K562 (cell line): Measurements from ENCODE around the gene CAPZA1. TPM values are rescaled to one million over a fixed set of nuclear protein-coding genes. Genes with fewer than 3 reads are reported as not detected.

Experiments
- ATF7 ChIP-seq: fragments of 450-650 bp; IDR thresholded peaks from 2 replicates; pipeline ENCODE4 v1.7.1; 2014; ENCODE audit warnings: mild to moderate bottlenecking, moderate library complexity
- GATAD2A ChIP-seq: fragments of 450-650 bp; IDR thresholded peaks from 2 replicates; pipeline ENCODE4 v1.6.1; 2017
- HNRNPK ChIP-seq: fragments of 200-400 bp; formaldehyde crosslinking; IDR thresholded peaks from one replicate; pipeline ENCODE4 v1.6.1; 2018; ENCODE audit warnings: mild to moderate bottlenecking, low read depth, low read length; ENCODE audit not compliant: poor library complexity, severe bottlenecking
- MAFF ChIP-seq: IDR thresholded peaks from 2 replicates; pipeline ENCODE4 v1.6.1; 2012; ENCODE audit warnings: low read length, improper control_type of control experiment
- MCM7 ChIP-seq, 2 experiments: fragments of 450-650 bp; IDR thresholded peaks; 2 replicates each; pipeline ENCODE4 v1.6.1; 2016 to 2018
- POLR2AphosphoS5 ChIP-seq: IDR thresholded peaks from 2 replicates; pipeline ENCODE4 v1.6.1; 2011; ENCODE audit warnings: mild to moderate bottlenecking, low read depth, low read length, moderate library complexity; ENCODE audit not compliant: control insufficient read depth, insufficient read depth
- POU5F1 ChIP-seq: fragments of 150-350 bp; IDR thresholded peaks from 2 replicates; pipeline ENCODE4 v1.6.1; 2014; ENCODE audit warnings: borderline replicate concordance, low read length, low read depth, mild to moderate bottlenecking; ENCODE audit not compliant: partially characterized antibody
- PRMT5 ChIP-seq: sonication (generic); formaldehyde crosslinking; IDR thresholded peaks from 2 replicates; pipeline ENCODE4 v1.5.0; 2020; ENCODE audit warnings: missing genetic modification reagents
- SUPT5H ChIP-seq: fragments of 450-650 bp; IDR thresholded peaks from 2 replicates; pipeline ENCODE4 v1.6.1; 2016
- TAF7 ChIP-seq: fragments of 450-650 bp; IDR thresholded peaks from 2 replicates; pipeline ENCODE4 v1.6.1; 2016; ENCODE audit warnings: missing genetic modification characterization, missing compliant biosample characterization
- TCF7L2 ChIP-seq: fragments of 150-350 bp; IDR thresholded peaks from 2 replicates; pipeline ENCODE4 v1.6.1; 2016; ENCODE audit warnings: low read depth, mild to moderate bottlenecking, low read length, moderate library complexity
- TGIF2 ChIP-seq: sonication (generic); formaldehyde crosslinking; IDR thresholded peaks from 2 replicates; pipeline ENCODE4 v1.8.1; 2022; ENCODE audit warnings: mild to moderate bottlenecking, missing genetic modification reagents, moderate library complexity
- XRCC5 ChIP-seq: fragments of 200-400 bp; formaldehyde crosslinking; IDR thresholded peaks from 2 replicates; pipeline ENCODE4 v1.6.1; 2017; ENCODE audit warnings: low read depth, mild to moderate bottlenecking, low read length
- ZBTB7A ChIP-seq: IDR thresholded peaks from 2 replicates; pipeline ENCODE4 v1.6.1; 2011; ENCODE audit warnings: low read depth, mild to moderate bottlenecking, low read length, moderate library complexity, borderline replicate concordance; ENCODE audit not compliant: control insufficient read depth
- ZNF23 ChIP-seq: fragments of 250-450 bp; sonication (Bioruptor Pico); IDR thresholded peaks from 2 replicates; pipeline ENCODE4 v1.4.0; 2020; ENCODE audit warnings: mild to moderate bottlenecking
- ZNF24 ChIP-seq: fragments of 450-650 bp; IDR thresholded peaks from 2 replicates; pipeline ENCODE4 v1.6.1; 2016
- ZNF324 ChIP-seq: fragments of 250-450 bp; sonication (Bioruptor Pico); IDR thresholded peaks from 2 replicates; pipeline ENCODE4 v1.4.0; 2020; ENCODE audit warnings: mild to moderate bottlenecking
- ZSCAN32 ChIP-seq: fragments of 450-650 bp; formaldehyde crosslinking; IDR thresholded peaks from 2 replicates; pipeline ENCODE4 v1.4.0; 2020; ENCODE audit warnings: mild to moderate bottlenecking, moderate library complexity
- polyA plus RNA-seq, 8 experiments: library from polyadenylated mRNA; depleted of rRNA in 4 of 8; stranded (reverse) in 5 of 8; unstranded in 3 of 8; fragments of >200 nt; fragmentation: Nextera tagmentation in 2 of 8; fragmentation: Illumina TruSeq in 1 of 8; extraction: Ambion mirVana in 2 of 8; extraction: Trizol in 1 of 8; gene quantifications; 2 replicates each; pipeline versions ENCODE4 v1.2.1 to v1.2.3, GENCODE V29; 2011 to 2014; ENCODE audit warnings: inconsistent platforms in 1 of 8, missing spikeins in 1 of 8
- total RNA-seq, 7 experiments: library from RNA; depleted of rRNA in 6 of 7; stranded (reverse); fragments of >200 nt in 6 of 7; fragmentation: Illumina TruSeq in 2 of 7; extraction: Trizol in 2 of 7; gene quantifications; 2 replicates each; pipeline versions ENCODE4 v1.2.1 to v1.2.3, GENCODE V29; 2011 to 2021; ENCODE audit warnings: low replicate concordance in 1 of 7
- TF ChIP-seq, protein P1 (sequence below): fragments of 450-650 bp; conservative IDR thresholded peaks from 2 replicates; pipeline ENCODE4 v1.6.1; 2016; ENCODE audit warnings: missing genetic modification characterization, low read depth, mild to moderate bottlenecking, control low read depth, missing compliant biosample characterization
- TF ChIP-seq, protein P2 (sequence below): fragments of 450-650 bp; formaldehyde crosslinking; IDR thresholded peaks from 2 replicates; pipeline ENCODE4 v1.4.0; 2020; ENCODE audit warnings: mild to moderate bottlenecking
- TF ChIP-seq, protein P3 (sequence below): fragments of 450-650 bp; IDR thresholded peaks from 2 replicates; pipeline ENCODE4 v1.6.1; 2016; ENCODE audit warnings: borderline replicate concordance
- TF ChIP-seq, protein P4 (sequence below): fragments of 250-450 bp; sonication (Bioruptor Pico); IDR thresholded peaks from 2 replicates; pipeline ENCODE4 v1.9.0; 2021; ENCODE audit warnings: mild to moderate bottlenecking, inconsistent platforms

The CAPZA1 gene
- total and polyA plus RNA-seq, 9 of the 15 experiments (the other 6 are each of a cell fraction or from before 2014, with no cell fraction given), result 237 to 1,020 (median 306) TPM

DNA sequence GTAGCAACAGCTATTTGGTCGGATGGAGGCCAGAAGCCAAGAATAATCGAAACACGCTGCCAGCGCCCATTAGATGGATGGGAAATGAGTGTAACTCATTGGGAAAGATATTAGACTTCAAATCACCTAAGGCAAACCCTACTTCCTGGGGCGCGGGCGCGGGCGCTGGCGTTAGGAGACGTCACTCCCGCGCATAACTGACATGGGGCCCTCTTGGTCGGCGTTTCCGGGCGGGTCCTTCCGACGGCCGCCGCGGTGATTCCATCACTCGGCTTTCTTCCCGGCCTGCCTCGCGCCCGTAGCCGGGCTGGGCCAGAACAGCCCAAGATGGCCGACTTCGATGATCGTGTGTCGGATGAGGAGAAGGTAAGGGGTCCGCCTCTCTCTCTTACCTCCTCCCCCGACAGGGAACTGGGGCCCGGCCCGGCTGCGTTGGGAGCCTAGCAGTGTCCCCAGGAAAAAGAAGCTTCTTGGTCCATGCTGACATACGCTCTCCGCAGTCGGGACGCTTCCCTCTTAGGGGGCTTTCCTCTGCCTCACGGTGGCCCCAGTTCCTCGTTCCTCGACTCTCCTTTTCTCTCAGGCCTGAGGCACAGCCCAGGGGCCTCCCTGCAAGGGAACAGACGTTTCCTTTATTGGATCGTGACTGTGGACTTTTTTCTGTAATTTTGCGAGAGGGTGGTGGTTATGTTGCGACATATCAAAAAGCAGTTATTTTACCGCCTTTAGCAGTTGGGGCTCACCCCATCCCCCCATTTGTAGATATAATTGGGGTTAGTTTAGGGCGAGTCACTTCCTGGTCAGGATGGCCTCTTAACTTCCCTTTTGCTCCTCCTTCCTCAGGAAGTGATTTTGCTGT is at the start of gene CAPZA1 (continued):
- TF ChIP-seq XRCC5, result no peak; the same call in 1 of the 2 replicates
- peak; percentile 26; the same call in 1 of the 2 replicates for TF ChIP-seq GATAD2A
- TF ChIP-seq, protein P1, sequence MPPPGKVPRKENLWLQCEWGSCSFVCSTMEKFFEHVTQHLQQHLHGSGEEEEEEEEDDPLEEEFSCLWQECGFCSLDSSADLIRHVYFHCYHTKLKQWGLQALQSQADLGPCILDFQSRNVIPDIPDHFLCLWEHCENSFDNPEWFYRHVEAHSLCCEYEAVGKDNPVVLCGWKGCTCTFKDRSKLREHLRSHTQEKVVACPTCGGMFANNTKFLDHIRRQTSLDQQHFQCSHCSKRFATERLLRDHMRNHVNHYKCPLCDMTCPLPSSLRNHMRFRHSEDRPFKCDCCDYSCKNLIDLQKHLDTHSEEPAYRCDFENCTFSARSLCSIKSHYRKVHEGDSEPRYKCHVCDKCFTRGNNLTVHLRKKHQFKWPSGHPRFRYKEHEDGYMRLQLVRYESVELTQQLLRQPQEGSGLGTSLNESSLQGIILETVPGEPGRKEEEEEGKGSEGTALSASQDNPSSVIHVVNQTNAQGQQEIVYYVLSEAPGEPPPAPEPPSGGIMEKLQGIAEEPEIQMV, result no peak
- no peak for TF ChIP-seq HNRNPK
- TF ChIP-seq ZNF324 (CRISPR knock-in tag), result 0 out of 2 replicates have a peak, but pooled peaks have one; percentile 29
- peak; percentile 98 for TF ChIP-seq SUPT5H
- TF ChIP-seq, protein P2, sequence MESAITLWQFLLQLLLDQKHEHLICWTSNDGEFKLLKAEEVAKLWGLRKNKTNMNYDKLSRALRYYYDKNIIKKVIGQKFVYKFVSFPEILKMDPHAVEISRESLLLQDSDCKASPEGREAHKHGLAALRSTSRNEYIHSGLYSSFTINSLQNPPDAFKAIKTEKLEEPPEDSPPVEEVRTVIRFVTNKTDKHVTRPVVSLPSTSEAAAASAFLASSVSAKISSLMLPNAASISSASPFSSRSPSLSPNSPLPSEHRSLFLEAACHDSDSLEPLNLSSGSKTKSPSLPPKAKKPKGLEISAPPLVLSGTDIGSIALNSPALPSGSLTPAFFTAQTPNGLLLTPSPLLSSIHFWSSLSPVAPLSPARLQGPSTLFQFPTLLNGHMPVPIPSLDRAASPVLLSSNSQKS (CRISPR knock-in tag), result no peak
- TF ChIP-seq POU5F1, result no peak
- TF ChIP-seq ATF7, result peak; percentile 94
- TF ChIP-seq, protein P3, sequence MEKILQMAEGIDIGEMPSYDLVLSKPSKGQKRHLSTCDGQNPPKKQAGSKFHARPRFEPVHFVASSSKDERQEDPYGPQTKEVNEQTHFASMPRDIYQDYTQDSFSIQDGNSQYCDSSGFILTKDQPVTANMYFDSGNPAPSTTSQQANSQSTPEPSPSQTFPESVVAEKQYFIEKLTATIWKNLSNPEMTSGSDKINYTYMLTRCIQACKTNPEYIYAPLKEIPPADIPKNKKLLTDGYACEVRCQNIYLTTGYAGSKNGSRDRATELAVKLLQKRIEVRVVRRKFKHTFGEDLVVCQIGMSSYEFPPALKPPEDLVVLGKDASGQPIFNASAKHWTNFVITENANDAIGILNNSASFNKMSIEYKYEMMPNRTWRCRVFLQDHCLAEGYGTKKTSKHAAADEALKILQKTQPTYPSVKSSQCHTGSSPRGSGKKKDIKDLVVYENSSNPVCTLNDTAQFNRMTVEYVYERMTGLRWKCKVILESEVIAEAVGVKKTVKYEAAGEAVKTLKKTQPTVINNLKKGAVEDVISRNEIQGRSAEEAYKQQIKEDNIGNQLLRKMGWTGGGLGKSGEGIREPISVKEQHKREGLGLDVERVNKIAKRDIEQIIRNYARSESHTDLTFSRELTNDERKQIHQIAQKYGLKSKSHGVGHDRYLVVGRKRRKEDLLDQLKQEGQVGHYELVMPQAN, result peak; percentile 82; the same call in 1 of the 2 replicates
- no peak for TF ChIP-seq TCF7L2
- no peak for TF ChIP-seq MCM7 (IDR thresholded peaks at IDR 0.05)
- peak; percentile 99 for TF ChIP-seq TAF7 (tag)
- TF ChIP-seq ZNF23 (CRISPR knock-in tag), result no peak
- no peak for TF ChIP-seq TGIF2
- peak; percentile 4; the same call in 1 of the 2 replicates for TF ChIP-seq MAFF
- TF ChIP-seq ZBTB7A, result peak; percentile 66; the same call in 1 of the 2 replicates
- 0 out of 2 replicates have a peak, but pooled peaks have one; percentile 29 for TF ChIP-seq ZNF24
- TF ChIP-seq, protein P4, sequence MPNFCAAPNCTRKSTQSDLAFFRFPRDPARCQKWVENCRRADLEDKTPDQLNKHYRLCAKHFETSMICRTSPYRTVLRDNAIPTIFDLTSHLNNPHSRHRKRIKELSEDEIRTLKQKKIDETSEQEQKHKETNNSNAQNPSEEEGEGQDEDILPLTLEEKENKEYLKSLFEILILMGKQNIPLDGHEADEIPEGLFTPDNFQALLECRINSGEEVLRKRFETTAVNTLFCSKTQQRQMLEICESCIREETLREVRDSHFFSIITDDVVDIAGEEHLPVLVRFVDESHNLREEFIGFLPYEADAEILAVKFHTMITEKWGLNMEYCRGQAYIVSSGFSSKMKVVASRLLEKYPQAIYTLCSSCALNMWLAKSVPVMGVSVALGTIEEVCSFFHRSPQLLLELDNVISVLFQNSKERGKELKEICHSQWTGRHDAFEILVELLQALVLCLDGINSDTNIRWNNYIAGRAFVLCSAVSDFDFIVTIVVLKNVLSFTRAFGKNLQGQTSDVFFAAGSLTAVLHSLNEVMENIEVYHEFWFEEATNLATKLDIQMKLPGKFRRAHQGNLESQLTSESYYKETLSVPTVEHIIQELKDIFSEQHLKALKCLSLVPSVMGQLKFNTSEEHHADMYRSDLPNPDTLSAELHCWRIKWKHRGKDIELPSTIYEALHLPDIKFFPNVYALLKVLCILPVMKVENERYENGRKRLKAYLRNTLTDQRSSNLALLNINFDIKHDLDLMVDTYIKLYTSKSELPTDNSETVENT (CRISPR knock-in tag), result peak; percentile 92
- TF ChIP-seq ZSCAN32 (CRISPR knock-in tag), result 0 out of 2 replicates have a peak, but pooled peaks have one; percentile 9
- TF ChIP-seq PRMT5 (CRISPR knock-in tag), result no peak
- TF ChIP-seq POLR2AphosphoS5, result peak; percentile 93
